Kidney glomerular epithelial cell (primary cell): ENCODE results near the gene MIGA2.
"Not testable (repeated sequence)": the region's sequence is repeated elsewhere in the genome, so short reads cannot be mapped to it uniquely, and the experiment has no call there.

Experiments used
- DNase-seq: peaks from one replicate; lab custom pipeline; 2025; lab: John Stamatoyannopoulos, UW

MIGA2 gene, protein sequence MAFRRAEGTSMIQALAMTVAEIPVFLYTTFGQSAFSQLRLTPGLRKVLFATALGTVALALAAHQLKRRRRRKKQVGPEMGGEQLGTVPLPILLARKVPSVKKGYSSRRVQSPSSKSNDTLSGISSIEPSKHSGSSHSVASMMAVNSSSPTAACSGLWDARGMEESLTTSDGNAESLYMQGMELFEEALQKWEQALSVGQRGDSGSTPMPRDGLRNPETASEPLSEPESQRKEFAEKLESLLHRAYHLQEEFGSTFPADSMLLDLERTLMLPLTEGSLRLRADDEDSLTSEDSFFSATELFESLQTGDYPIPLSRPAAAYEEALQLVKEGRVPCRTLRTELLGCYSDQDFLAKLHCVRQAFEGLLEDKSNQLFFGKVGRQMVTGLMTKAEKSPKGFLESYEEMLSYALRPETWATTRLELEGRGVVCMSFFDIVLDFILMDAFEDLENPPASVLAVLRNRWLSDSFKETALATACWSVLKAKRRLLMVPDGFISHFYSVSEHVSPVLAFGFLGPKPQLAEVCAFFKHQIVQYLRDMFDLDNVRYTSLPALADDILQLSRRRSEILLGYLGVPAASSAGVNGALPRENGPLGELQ

DNA sequence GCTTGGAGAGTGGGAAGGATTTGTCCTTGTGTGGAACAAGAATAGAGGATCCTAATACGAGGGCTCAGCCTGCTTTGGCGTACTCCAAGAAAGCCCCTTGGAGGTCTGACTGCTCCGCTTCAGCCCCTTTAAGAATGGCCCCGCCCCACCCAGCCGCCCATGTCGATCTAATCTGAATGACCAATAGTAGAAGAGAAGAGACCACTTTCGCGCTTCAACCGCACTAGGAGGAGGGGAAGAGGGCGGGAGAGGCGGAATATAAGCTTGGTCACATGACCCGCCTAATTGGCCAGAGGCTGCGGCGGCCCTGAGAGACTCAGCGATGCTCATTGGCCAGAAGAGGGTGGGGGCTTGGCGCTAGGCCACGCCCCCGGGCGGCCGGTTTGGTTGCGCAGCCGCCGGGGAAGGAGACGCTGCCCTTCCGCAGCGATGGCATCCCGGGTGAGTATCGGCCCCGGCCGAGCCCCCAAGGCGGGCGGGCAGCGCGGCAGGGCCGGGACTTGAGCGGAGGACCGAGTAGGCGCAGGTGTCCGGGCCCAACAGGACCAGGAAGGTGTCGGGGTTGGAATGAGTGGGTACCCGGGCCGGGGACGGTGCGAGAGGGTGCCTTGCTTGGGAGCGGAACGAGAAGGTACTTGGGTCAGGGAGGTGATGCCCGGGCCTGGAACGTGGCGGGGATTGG is at the start of gene MIGA2:
TSS of gene MIGA2 (plus strand) at position 386 of the 682 bp plus-strand sequence. CDS start 3,969 bp downstream, outside the sequence.
- peak; percentile 96 for DNase-seq

DNA sequence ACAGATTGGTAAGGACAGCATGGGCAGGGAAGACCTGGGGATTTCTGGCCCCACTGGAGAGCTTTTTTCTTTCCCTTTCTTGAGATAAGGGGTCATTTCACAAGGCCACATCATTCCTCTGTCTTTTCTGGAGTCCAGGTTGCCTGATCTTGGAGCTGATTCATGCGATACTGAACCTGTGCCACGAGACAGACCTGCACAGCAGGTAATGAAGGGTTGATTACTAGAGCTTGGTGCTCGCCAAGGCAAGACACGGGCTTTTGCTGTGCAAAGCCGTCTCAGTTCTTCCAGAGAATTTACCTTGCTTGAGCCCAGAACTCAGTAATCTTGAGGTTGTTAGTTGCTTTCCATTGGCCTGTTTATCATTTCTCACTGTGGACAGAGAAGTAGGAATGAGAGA is 49.8 kb upstream of the MIGA2 start:
- DNase-seq: no peak

DNA sequence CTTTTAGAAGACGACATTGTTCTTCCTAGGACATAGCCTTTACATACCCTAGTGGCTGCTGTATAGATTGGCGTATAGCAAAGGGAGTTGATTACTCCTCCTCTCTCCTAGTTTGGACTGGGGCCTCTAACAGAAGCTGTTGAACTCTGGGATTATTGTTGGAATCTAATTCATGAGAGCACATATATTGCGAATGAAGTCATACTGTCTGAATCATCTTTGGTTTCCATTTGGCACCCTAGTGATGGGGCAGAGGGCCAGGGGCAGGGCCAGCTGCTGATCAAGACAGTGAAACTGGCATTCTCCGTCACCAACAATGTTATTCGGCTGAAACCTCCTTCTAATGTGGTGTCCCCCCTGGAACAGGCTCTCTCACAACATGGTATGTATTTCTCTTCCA is 48.6 kb upstream of the MIGA2 start:
- peak; percentile 7 for DNase-seq

GRCh38 chr9:128992995-128993394 is 43.4 kb upstream of the MIGA2 start:
- DNase-seq: no peak

DNA sequence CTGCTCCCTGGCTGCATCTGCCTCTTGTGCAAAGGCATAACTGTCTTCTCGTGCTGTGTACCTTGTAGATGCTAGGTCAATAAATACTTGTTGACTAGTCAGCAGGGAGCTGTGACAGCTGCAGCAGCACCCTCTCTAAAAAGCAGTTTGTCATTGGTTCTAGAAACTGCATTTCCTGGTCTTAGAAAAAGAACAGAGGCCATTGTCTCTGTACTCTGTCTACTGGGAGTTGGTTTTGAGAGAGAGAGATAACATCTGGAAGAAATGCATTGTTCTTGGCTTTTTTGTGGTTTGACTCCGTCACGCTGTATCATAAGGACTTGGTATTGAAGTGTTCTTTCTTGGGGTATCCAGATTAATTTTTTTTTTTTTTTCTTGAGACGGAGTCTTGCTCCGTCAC is 40.6 kb upstream of the MIGA2 start:
- no peak for DNase-seq

DNA sequence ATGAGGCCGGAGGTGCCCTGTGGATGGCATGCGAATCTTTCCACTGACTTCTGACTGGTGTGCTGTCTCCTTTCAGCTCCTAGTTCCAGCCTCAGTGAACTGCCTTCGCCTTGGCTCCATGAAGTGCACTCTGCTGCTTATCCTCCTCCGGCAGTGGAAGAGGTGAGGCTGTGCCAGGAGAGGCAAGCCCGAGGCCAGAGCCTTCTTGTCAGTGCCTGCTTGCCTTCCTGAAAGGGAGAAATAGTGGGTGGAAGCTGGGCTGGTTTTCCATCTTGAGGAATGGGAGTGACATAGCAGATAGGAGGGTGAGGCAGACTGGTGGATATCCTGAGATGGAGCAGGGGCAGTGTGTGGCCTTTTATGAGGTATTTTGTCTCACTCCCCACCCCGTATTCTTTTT is 38.0 kb upstream of the MIGA2 start:
- no peak for DNase-seq

- DNase-seq: no peak
These were observed 36.7 kb upstream of the MIGA2 start for GRCh38 chr9:128999581-129000206.

GRCh38 chr9:129001504-129002325 is 34.7 kb upstream of the MIGA2 start:
- DNase-seq: no peak

GRCh38 chr9:129002992-129003391 is 33.4 kb upstream of the MIGA2 start:
- DNase-seq: no peak

DNA sequence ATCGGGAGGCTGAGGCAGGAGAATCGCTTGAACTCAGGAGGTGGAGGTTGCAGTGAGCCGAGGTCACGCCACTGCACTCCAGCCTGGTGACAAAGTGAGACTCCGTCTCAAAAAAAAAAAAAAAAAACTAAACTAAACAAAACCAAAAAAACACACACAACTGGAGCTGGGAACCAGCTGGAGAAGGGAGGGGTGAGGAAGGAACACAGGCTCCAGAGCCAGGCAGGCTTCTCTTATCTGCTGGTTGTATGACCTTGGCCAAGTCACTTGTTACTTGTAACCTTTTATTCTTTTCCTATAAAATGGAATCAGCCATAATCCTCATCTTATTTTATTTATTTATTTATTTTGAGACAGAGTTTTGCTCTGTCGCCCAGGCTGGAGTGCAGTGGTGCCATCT is 32.3 kb upstream of the MIGA2 start:
- not testable (repeated sequence) for DNase-seq

DNA sequence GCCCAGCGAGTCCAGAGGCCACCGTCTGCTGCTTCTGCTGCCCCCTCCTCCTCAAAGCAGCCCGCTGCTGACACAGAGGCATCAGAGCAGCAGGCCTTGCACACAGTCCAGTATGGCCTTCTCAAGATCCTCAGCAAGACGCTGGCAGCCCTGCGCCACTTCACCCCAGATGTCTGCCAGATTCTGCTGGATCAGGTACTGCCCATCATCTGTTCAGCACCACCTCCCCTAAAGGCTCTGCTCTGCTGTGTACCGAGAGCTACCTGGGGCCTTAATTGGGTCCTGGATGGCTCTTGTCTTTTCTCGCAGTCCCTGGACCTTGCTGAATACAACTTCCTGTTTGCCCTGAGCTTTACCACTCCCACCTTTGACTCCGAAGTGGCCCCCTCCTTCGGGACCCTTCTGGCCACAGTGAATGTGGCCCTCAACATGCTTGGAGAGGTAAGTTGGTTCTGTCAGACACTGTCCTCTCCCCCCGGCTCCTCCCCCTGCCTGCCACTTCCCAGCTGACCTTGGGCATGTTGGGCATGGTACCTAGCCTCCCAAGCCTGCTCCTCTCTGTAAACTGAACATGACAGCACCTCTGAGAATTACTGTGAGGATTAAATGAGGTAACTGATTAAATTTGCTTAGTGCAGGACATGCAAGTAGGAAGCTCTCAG is 31.0 kb upstream of the MIGA2 start:
- no peak for DNase-seq

GRCh38 chr9:129006328-129007034 is 29.9 kb upstream of the MIGA2 start:
- peak; percentile 58 for DNase-seq

- DNase-seq: no peak
These were observed 29.2 kb upstream of the MIGA2 start for GRCh38 chr9:129007035-129007765.

- no peak for DNase-seq
These were observed 28.5 kb upstream of the MIGA2 start for GRCh38 chr9:129007766-129008468.

DNA sequence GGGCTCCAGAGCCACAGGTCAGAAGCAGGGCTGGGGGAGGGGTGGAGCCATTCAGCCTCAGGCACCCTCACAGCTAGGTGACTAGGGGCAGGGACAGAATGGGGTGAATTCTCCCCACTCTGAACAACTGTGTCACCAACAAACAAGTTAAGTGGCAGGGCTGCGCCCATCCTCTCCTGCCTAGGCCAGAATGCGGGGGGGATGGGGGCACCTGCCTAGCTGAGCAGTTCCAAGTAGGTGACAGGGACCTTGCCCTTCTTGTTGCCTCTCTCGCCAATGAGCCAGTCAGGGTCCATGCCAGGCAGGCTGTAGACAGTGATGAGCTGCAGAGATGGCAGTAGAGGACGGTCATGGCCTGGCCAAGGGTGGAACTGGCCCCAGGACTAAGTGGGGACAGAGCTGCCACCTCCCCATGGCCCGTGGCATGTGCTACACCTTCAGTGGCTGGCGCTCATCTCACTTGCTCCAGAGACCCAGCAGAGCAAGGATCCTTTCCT is 27.9 kb upstream of the MIGA2 start:
- no peak for DNase-seq

DNA sequence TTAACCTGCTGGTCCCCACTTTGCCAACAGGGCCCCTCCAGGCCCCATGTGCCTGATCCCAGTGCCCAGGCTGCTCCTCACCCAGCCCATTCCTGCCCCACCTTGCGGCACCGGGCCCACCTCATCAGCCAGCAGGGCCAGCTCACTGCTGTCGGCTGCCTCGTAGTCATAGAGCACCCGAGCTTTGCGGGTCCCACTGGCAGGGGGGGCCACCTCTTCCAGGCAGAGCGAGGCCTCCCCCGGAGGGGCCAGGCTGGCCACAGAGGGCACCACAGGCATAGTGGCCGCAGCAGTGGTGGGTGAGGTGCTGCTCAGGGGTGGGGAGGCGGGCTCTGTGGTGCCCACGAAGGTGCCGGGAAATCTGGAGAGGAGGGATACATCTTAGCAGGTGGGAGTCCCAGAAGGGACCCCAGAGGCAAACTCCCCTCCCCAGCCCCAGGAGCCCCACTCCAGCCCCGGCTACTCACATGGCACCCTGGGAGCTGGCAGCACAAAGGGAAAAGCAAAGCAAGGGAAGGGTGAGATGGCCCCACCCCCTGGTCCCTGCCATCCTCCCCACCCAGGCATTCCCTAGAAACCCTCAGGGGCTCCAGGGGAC is 27.3 kb upstream of the MIGA2 start:
- no peak for DNase-seq

GRCh38 chr9:129009584-129010141 is 26.8 kb upstream of the MIGA2 start:
- no peak for DNase-seq

- no peak for DNase-seq
These were observed 26.0 kb upstream of the MIGA2 start for GRCh38 chr9:129010267-129010975.
